IMR-90 (cell line): ENCODE measurements around the gene SH3BP5.

Experiments used
- BHLHE40 ChIP-seq: fragments of 150-350 bp; IDR thresholded peaks from 2 replicates; pipeline ENCODE4 v1.6.1; 2016; ENCODE audit warnings: mild to moderate bottlenecking, low read depth, low read length
- CEBPB ChIP-seq: IDR thresholded peaks from 2 replicates; pipeline ENCODE4 v1.6.1; 2012; ENCODE audit warnings: low read depth, low read length, improper control_type of control experiment
- FOS ChIP-seq: fragments of 150-350 bp; IDR thresholded peaks from 2 replicates; pipeline ENCODE4 v1.6.1; 2016; ENCODE audit warnings: low read depth, low read length
- MAFK ChIP-seq: IDR thresholded peaks from 2 replicates; pipeline ENCODE4 v1.6.1; 2012; ENCODE audit warnings: low read depth, low read length, improper control_type of control experiment
- POLR2A ChIP-seq: IDR thresholded peaks from 2 replicates; pipeline ENCODE4 v1.6.1; 2012; ENCODE audit warnings: mild to moderate bottlenecking, low read depth, low read length
- SMC3 ChIP-seq: fragments of 150-350 bp; IDR thresholded peaks from 2 replicates; pipeline ENCODE4 v1.6.1; 2016; ENCODE audit warnings: low read depth, mild to moderate bottlenecking, antibody characterized with exemption, low read length, moderate library complexity
- TF ChIP-seq, protein P1 (sequence below): conservative IDR thresholded peaks from 2 replicates; pipeline ENCODE4 v1.5.1; 2012; ENCODE audit warnings: mild to moderate bottlenecking, low read depth, low read length, improper control_type of control experiment
- TF ChIP-seq, protein P2 (sequence below): fragments of 150-350 bp; IDR thresholded peaks from 2 replicates; pipeline ENCODE4 v1.6.1; 2016; ENCODE audit warnings: low read depth, mild to moderate bottlenecking, low read length, moderate library complexity, borderline replicate concordance
- TF ChIP-seq, protein P3 (sequence below): fragments of 150-350 bp; IDR thresholded peaks from 2 replicates; pipeline ENCODE4 v1.6.1; 2017; ENCODE audit warnings: mild to moderate bottlenecking, antibody characterized with exemption, low read length, low read depth

DNA sequence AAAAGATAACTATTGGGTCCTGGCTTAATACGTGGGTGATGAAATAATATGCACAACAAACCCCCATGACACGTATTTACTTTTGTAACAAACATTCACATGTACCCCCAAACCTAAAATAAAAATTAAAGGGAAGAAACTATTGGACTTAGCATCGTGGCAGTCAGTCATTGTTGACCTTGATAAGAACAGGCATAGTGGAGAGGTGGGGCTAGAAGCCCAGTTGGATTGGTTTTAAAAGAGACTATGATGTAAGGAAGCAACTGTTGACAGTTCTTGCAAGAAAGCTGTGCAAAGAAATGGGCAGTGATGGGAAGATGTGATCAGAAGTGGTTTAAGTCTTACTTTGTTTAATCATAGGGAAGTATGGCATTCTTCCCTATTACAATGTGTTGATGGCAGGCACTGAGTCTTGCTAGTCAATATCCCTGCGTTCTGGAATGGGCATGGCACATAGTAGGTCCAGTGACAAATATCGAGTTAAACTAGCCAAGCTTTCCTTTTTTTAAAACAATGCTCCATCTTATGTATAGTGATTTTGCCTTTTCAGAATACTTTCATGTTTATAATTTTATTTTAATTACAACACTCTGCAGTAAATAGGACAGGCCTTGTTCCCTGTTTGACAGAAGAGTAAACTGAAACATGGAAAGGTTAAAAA is 88.4 kb downstream of the SH3BP5 start:
- TF ChIP-seq BHLHE40 (no peak), POLR2A (no peak), MAFK (no peak), SMC3 (no peak), CEBPB (no peak), FOS (no peak)
- TF ChIP-seq, protein P1, sequence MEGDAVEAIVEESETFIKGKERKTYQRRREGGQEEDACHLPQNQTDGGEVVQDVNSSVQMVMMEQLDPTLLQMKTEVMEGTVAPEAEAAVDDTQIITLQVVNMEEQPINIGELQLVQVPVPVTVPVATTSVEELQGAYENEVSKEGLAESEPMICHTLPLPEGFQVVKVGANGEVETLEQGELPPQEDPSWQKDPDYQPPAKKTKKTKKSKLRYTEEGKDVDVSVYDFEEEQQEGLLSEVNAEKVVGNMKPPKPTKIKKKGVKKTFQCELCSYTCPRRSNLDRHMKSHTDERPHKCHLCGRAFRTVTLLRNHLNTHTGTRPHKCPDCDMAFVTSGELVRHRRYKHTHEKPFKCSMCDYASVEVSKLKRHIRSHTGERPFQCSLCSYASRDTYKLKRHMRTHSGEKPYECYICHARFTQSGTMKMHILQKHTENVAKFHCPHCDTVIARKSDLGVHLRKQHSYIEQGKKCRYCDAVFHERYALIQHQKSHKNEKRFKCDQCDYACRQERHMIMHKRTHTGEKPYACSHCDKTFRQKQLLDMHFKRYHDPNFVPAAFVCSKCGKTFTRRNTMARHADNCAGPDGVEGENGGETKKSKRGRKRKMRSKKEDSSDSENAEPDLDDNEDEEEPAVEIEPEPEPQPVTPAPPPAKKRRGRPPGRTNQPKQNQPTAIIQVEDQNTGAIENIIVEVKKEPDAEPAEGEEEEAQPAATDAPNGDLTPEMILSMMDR: no peak
- TF ChIP-seq, protein P2, sequence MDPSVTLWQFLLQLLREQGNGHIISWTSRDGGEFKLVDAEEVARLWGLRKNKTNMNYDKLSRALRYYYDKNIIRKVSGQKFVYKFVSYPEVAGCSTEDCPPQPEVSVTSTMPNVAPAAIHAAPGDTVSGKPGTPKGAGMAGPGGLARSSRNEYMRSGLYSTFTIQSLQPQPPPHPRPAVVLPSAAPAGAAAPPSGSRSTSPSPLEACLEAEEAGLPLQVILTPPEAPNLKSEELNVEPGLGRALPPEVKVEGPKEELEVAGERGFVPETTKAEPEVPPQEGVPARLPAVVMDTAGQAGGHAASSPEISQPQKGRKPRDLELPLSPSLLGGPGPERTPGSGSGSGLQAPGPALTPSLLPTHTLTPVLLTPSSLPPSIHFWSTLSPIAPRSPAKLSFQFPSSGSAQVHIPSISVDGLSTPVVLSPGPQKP: no peak
- TF ChIP-seq, protein P3, sequence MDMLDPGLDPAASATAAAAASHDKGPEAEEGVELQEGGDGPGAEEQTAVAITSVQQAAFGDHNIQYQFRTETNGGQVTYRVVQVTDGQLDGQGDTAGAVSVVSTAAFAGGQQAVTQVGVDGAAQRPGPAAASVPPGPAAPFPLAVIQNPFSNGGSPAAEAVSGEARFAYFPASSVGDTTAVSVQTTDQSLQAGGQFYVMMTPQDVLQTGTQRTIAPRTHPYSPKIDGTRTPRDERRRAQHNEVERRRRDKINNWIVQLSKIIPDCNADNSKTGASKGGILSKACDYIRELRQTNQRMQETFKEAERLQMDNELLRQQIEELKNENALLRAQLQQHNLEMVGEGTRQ: no peak
